Pancreas (tissue), 10 donors: ENCODE measurements around the gene TMEM192. TPM values are rescaled to one million over a fixed set of nuclear protein-coding genes. Genes with fewer than 3 reads are reported as not detected.

ENCODE experiments used
- ATAC-seq, 4 donors: fragments of 200-7000 bp; cut with Tn5 transposase; one replicate each; pipeline versions ENCODE4 v1.8.0 to v1.9.1; 2020; ENCODE audit warnings: mild to moderate bottlenecking in 4 of 4, moderate library complexity in 4 of 4
- DNase-seq, 6 donors: peaks; one replicate each; pipeline ENCODE4 v3.0.0-alpha.2; 2020
- FAIRE-seq: peaks from 2 replicates; lab custom pipeline; 2012; peaks lifted over from hg19 to GRCh38; lab: Jason Lieb, UNC
- H3K27ac ChIP-seq, 4 donors: fragments of 200-600 bp; sonication (generic); 1 replicate in 3 of 4; 2 replicates in 1 of 4; pipeline versions ENCODE4 v1.5.0 to v1.8.0; 2020
- H3K27me3 ChIP-seq, 4 donors: fragments of 200-600 bp; one replicate each; pipeline ENCODE4 v1.8.0; 2021
- H3K36me3 ChIP-seq, 3 donors: fragments of 200-600 bp; sonication (generic) in 1 of 3; one replicate each; pipeline versions ENCODE4 v1.5.0 to v1.8.0; 2020 to 2021
- H3K4me1 ChIP-seq, 3 donors: fragments of 200-600 bp; one replicate each; pipeline ENCODE4 v1.8.0; 2021
- H3K4me3 ChIP-seq, 4 donors: fragments of 200-600 bp; sonication (generic) in 2 of 4; one replicate each; pipeline versions ENCODE4 v1.5.0 to v1.8.0; 2020 to 2021
- H3K9me3 ChIP-seq, 4 donors: fragments of 200-600 bp; one replicate each; pipeline ENCODE4 v1.8.0; 2021
- WGBS, 2 donors: extraction: QIAGEN DNeasy Blood & Tissue Kit; methylation state at CpG; one replicate each; pipeline ENCODE4 v1.1.7; 2013; 5-methylcytosine and 5-hydroxymethylcytosine counted together
- intact Hi-C, 3 donors: fragments of 100-400 bp; cut with DNase I; formaldehyde crosslinking; loops; one replicate each; pipeline versions ENCODE4 v1.11.1 to v1.14.2; 2022
- polyA plus RNA-seq, 2 donors: library from polyadenylated mRNA; stranded (reverse); fragments of 200-250 nt; gene quantifications; one replicate each; pipeline ENCODE4 v1.2.3, GENCODE V29; 2013
- total RNA-seq, 6 donors: library from RNA; stranded (reverse); fragmentation: NEBNext Ultra II Directional in 4 of 6; extraction: Animal tissue kit (Norgen Biotek cat#: 25700) in 4 of 6; gene quantifications; one replicate each; pipeline versions ENCODE4 v1.2.1 to v1.2.4, GENCODE V29; 2021 to 2023
- TF ChIP-seq, protein P1 (sequence below), 4 donors: fragments of 200-600 bp; sonication (generic) in 3 of 4; IDR thresholded peaks; one replicate each; pipeline versions ENCODE4 v1.5.0 to v1.8.0; 2021; ENCODE audit warnings: antibody characterized with exemption in 4 of 4
- donor health status: healthy with polysubstance abuse.
- donor health status: DM: no; HTN: no; CAD: no; lungs with moderate emphysema.
- donor health status: DM: no; HTN: no; CAD: no.
- donor health status: control.
- donor health status: control.
- donor health status: Bipolar disorder and iron deficiency.
- donor health status: DM: yes; HTN: yes; CAD: no.
- donor health status: DM: no; HTN: no; CAD: no.
- donor health status: DM: no; HTN: no; CAD: no.
- donor health status: DM: yes; HTN: yes; CAD: no.

The TMEM192 gene
- total and polyA plus RNA-seq, 8 donors: 4.2 to 17.1 (median 13.2) TPM

- ATAC-seq (no peak), FAIRE-seq (no peak), DNase-seq (no peak)
- Histone ChIP-seq H3K27me3 (no peaks in the 10 kb centered on the region), H3K4me1 (no peaks in the 10 kb centered on the region), H3K9me3 (no peaks in the 10 kb centered on the region), H3K36me3 (no peaks in the 10 kb centered on the region), H3K27ac (no peak overlapping the region), H3K4me3 (no peak overlapping the region)
- intact Hi-C loops: no loop called here
- WGBS, 2 donors: 30 to 37% methylated on average over 1 of the region's 1 CpG
- TF ChIP-seq, protein P1, sequence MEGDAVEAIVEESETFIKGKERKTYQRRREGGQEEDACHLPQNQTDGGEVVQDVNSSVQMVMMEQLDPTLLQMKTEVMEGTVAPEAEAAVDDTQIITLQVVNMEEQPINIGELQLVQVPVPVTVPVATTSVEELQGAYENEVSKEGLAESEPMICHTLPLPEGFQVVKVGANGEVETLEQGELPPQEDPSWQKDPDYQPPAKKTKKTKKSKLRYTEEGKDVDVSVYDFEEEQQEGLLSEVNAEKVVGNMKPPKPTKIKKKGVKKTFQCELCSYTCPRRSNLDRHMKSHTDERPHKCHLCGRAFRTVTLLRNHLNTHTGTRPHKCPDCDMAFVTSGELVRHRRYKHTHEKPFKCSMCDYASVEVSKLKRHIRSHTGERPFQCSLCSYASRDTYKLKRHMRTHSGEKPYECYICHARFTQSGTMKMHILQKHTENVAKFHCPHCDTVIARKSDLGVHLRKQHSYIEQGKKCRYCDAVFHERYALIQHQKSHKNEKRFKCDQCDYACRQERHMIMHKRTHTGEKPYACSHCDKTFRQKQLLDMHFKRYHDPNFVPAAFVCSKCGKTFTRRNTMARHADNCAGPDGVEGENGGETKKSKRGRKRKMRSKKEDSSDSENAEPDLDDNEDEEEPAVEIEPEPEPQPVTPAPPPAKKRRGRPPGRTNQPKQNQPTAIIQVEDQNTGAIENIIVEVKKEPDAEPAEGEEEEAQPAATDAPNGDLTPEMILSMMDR (IDR thresholded peaks at IDR 0.05): no peak
Measured at GRCh38 chr4:165060938-165061337, 51.7 kb downstream of the TMEM192 start.

DNA sequence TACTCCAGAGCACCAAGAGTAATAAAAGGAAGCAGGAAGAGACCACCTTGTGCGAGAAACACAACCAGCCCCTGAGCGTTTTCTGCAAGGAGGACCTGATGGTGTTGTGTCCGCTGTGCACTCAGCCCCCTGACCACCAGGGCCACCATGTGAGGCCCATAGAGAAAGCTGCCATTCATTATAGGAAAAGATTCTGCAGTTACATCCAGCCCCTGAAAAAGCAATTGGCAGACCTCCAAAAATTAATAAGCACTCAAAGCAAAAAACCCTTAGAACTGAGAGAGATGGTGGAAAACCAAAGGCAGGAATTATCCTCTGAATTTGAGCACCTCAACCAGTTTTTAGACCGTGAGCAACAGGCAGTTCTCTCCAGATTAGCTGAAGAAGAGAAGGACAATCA is 53.3 kb downstream of the TMEM192 start:
- Histone ChIP-seq H3K36me3 (no peaks in the 10 kb centered on the region), H3K27ac (no peak overlapping the region), H3K27me3 (no peaks in the 10 kb centered on the region), H3K4me1 (no peaks in the 10 kb centered on the region), H3K4me3 (no peak overlapping the region), H3K9me3 (no peaks in the 10 kb centered on the region)
- ATAC-seq (no peak), DNase-seq (no peak), FAIRE-seq (no peak)
- 78 to 82% methylated on average over 4 of the region's 4 CpGs for WGBS, 2 donors
- TF ChIP-seq, protein P1 (IDR thresholded peaks at IDR 0.05): no peak
- intact Hi-C loops: no loop called here

DNA sequence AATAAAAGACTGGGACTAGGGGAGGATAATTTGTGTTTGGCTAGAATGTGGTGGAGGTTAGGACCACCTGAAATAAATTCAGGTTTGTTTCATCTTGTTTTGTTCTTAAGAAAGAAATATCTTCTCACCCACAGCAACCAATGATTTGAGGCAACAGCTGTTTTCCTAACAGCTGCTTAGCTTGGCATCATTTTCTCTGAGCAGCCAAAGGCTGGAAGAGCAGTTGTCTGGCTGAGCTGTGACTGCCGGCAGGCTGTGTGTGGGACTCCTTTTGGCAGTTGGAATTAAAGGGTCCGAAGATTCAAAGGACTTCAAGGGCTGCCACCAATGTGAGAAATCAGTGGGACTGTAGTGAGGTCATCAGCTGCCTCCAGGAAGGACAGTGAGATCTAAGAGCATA is 54.0 kb downstream of the TMEM192 start:
- intact Hi-C loops: no loop called here
- H3K4me1 ChIP-seq: no peaks in the 10 kb centered on the region
- WGBS, 2 donors: 74 to 82% methylated on average over 2 of the region's 2 CpGs
- H3K4me3 ChIP-seq: no peak overlapping the region
- ATAC-seq (no peak), DNase-seq (no peak), FAIRE-seq (no peak)
- TF ChIP-seq, protein P1 (IDR thresholded peaks at IDR 0.05): no peak
- no peak overlapping the region for H3K27ac ChIP-seq
- H3K27me3 ChIP-seq: no peaks in the 10 kb centered on the region
- no peaks in the 10 kb centered on the region for H3K36me3 ChIP-seq
- H3K9me3 ChIP-seq: no peaks in the 10 kb centered on the region

- Histone ChIP-seq H3K27me3 (no peaks in the 10 kb centered on the region), H3K9me3 (no peaks in the 10 kb centered on the region), H3K27ac (no peak overlapping the region), H3K4me3 (no peak overlapping the region), H3K36me3 (no peaks in the 10 kb centered on the region), H3K4me1 (no peaks in the 10 kb centered on the region)
- ATAC-seq: no peak
- intact Hi-C loops: no loop called here
- TF ChIP-seq, protein P1 (IDR thresholded peaks at IDR 0.05): no peak
- 84 to 90% methylated on average over 9 of the region's 9 CpGs for WGBS, 2 donors
- no peak for FAIRE-seq
- DNase-seq: no peak
Measured at GRCh38 chr4:165055601-165056000, 57.1 kb downstream of the TMEM192 start.

DNA sequence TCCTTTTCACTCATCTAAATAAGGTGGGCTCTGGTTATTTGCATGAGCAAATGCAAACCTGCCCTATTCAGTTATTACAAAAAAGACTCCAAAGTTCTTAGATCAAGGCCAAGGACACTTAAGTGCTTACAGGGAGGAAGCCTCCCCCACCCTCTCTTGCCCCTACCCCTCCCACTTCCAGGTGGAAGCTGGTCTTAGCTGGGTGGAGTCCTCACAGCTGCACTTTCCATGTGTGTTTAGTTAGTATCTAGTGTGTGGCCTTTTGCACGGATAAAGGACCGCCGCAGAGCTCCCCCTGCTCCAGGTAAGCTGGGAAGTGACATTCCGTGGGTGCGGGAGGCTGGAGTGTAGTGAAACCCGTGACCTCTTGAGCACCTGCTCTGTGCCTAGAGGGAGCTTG is 59.0 kb downstream of the TMEM192 start, which contains the start of gene TRIM75:
Gene TRIM75 (plus strand): TSS at position 222 of the 400 bp plus-strand sequence. CDS start 5,282 bp downstream, outside the sequence.
- Histone ChIP-seq H3K4me3 (no peak within 1 kb of the TSS), H3K9me3 (no peaks in the 10 kb centered on the region), H3K4me1 (no peaks in the 10 kb centered on the region), H3K27me3 (no peaks in the 10 kb centered on the region), H3K27ac (no peak within 1 kb of the TSS), H3K36me3 (no peaks in the 10 kb centered on the region)
- no peak for ATAC-seq
- 69 to 70% methylated on average over 6 of the region's 6 CpGs for WGBS, 2 donors
- TF ChIP-seq, protein P1 (IDR thresholded peaks at IDR 0.05): no peak
- no peak for DNase-seq
- FAIRE-seq: no peak
- intact Hi-C loops: no loop called here
